Activated T-cell treated with anti-CD3 and anti-CD28 coated beads for 1 hour (primary cell): ENCODE data around the gene SOS2.
"Not testable (repeated sequence)": the region's sequence is repeated elsewhere in the genome, so short reads cannot be mapped to it uniquely, and the experiment has no call there.

Source experiments
- DNase-seq: peaks from one replicate; pipeline ENCODE4 v3.0.0-alpha.2; 2020; ENCODE audit warnings: low read depth

The SOS2 gene

GRCh38 chr14:50225974-50226297 is 5.4 kb downstream of the SOS2 start:
- no peak for DNase-seq

- DNase-seq, result no peak
Measured at GRCh38 chr14:50225067-50225973, 6.1 kb downstream of the SOS2 start.

- DNase-seq, result no peak
Measured at GRCh38 chr14:50222055-50222613, 9.2 kb downstream of the SOS2 start.

- no peak for DNase-seq
Measured at GRCh38 chr14:50218501-50218900, 12.9 kb downstream of the SOS2 start.

- DNase-seq, result no peak
Measured at GRCh38 chr14:50215416-50215815, 16.0 kb downstream of the SOS2 start.

GRCh38 chr14:50213795-50214194 is 17.6 kb downstream of the SOS2 start:
- DNase-seq, result no peak

- no peak for DNase-seq
Measured at GRCh38 chr14:50212726-50213125, 18.7 kb downstream of the SOS2 start.

- no peak for DNase-seq
Measured at GRCh38 chr14:50210074-50210473, 21.3 kb downstream of the SOS2 start.

- DNase-seq, result no peak
Measured at GRCh38 chr14:50198499-50198898, 32.9 kb downstream of the SOS2 start.

- no peak for DNase-seq
Measured at GRCh38 chr14:50191499-50191898, 39.9 kb downstream of the SOS2 start.

- DNase-seq, result no peak
Measured at GRCh38 chr14:50186107-50186506, 45.3 kb downstream of the SOS2 start.

- DNase-seq, result no peak
Measured at GRCh38 chr14:50173891-50174290, 57.5 kb downstream of the SOS2 start.

GRCh38 chr14:50171895-50172294 is 59.5 kb downstream of the SOS2 start:
- DNase-seq, result no peak

- not testable (repeated sequence) for DNase-seq
Measured at GRCh38 chr14:50167381-50167780, 64.0 kb downstream of the SOS2 start.

GRCh38 chr14:50156111-50156510 is 75.3 kb downstream of the SOS2 start:
- DNase-seq, result no peak

GRCh38 chr14:50148799-50149198 is 82.6 kb downstream of the SOS2 start:
- no peak for DNase-seq

- no peak for DNase-seq
Measured at GRCh38 chr14:50139192-50139591, 92.2 kb downstream of the SOS2 start.

GRCh38 chr14:50127802-50128201 is 103.6 kb downstream of the SOS2 start:
- no peak for DNase-seq

GRCh38 chr14:50123062-50123461 is 108.3 kb downstream of the SOS2 start:
- DNase-seq, result no peak

GRCh38 chr14:50122291-50122690 is 109.1 kb downstream of the SOS2 start:
- DNase-seq, result no peak

GRCh38 chr14:50121486-50121885 is 109.9 kb downstream of the SOS2 start:
- DNase-seq, result no peak

GRCh38 chr14:50117456-50117855 is 113.9 kb downstream of the SOS2 start:
- no peak for DNase-seq

- DNase-seq, result no peak
Measured at GRCh38 chr14:50116966-50117365, 114.4 kb downstream of the SOS2 start.
